ENCODE data around the gene RAD1.

DNA sequence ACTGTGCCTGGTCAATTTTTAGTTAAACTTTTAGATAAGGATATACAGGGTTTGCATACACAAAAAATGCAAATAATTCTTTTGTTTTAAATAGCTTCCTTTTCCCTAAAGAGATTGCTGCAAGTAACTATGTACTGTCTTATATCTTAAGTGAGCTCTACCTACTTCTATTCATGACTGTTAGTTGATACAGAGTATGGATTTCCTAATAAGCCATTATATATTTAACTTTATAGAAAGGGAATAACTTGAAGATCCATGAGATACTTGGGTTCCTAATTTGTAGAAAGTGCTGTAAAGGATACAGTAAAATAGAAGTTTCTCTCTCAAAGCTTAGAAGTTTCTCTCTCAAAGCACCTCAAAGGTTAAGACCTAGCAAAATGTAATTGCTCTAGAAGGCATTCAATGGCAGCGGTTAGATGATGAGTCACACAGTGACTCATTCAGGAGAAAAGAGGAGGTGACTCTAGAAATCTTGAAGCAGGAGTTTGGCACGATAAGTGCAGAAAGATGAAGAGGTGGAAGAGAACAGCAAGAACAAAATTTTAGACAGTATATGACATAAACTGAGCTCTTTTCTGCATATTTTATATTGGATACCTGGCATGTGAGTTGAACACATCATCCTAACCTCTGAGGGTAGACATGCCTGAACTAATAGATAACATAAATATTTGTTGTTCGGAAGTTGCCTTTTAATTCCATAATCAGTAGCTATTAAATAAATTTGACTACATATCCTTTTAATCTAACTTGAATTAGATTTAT is 8.6 kb upstream of the RAD1 start:
- no peak for TF ChIP-seq CTCF (IDR thresholded peaks at IDR 0.05)
- TF ChIP-seq POLR2AphosphoS5 (IDR thresholded peaks at IDR 0.05): peak in 1 of 3 donors; percentile 70
- TF ChIP-seq POLR2A (IDR thresholded peaks at IDR 0.05): no peak

Measured in stomach (tissue), 4 donors.